ENCODE results near the gene KRT13. TPM values are rescaled to one million over a fixed set of nuclear protein-coding genes. Genes with fewer than 3 reads are reported as not detected.
A peak's percentile ranks its signal among the peaks of the same experiment; 100 is the strongest.

KRT13 gene
- total and polyA plus RNA-seq, 2 of the 4 experiments (the other 2 are of a cell fraction) = 0.18 to 0.56 TPM

DNA sequence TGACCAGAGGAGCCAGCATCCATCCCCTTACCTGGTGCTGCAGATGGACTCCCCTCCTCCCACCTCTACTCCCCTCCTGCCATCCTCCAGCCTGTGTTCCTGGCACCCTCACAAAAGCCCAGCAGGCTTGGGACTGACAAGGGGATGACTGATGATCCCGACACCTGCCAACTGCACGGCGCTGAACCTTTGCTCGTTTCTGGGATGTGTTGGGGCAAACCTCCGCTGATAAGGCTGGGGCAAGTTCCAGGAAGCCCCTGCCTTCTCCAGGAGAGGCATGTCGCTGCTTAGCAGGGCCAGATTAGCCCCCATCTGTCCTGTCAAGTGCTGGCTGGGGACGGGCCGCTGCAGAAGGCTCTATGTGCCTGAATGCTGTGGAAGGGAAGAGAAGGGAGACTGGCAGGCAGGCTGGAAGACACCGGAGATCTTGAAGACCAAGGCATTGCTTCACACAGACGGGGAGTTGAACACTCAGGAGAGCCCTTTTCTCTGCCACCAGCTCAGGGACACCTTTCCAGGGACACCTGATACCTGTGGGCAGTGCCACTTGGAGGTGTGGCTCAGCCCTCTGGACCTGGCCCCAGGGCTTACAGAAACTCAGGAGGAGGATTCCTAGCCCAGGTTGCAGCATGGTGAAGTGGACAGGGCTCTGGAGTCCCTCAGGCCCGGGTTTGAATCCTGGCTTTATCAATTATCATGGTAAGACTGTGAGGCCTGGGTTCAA is 14.3 kb upstream of the KRT13 start:
- H3K4me3 ChIP-seq (ENCODE audit: insufficient read depth, low read depth, low read length) = no peak overlapping the region
- H2BK120ac ChIP-seq (ENCODE audit: low read depth, low read length) = peak overlapping the region; percentile 64; the same call in 1 of the 2 replicates
- ChIA-PET POLR2A (ENCODE audit: unreplicated experiment) (no interaction called here), CTCF (interaction anchor here (0.6 to 1.3 kb wide), 2 partner anchors 14 to 29 kb away, joined by 3 to 7 read pairs; partner anchors contain the start of gene KRT13)
- no peak overlapping the region; a peak in 1 of 4 replicates for H4K8ac ChIP-seq (ENCODE audit: low read depth in 2 of 2, low read length in 2 of 2)
- no peak overlapping the region for H3K18ac ChIP-seq (ENCODE audit: low read depth, low read length)
- H3K4ac ChIP-seq (ENCODE audit: low read depth, low read length) = peak overlapping the region; percentile 26; the same call in 1 of the 2 replicates
- no peaks in the 10 kb centered on the region for H3K36me3 ChIP-seq (ENCODE audit: control insufficient read depth, insufficient read depth, low read length)
- no peak overlapping the region for H3K27ac ChIP-seq (ENCODE audit: insufficient read depth, low read length)
- no peak overlapping the region for H3K9ac ChIP-seq (ENCODE audit: low read depth, low read length)
- no peaks in the 10 kb centered on the region for H4K20me1 ChIP-seq (ENCODE audit: insufficient read depth, low read length)
- H3K79me1 ChIP-seq (ENCODE audit: low read depth in 1 of 2, low read length in 2 of 2) = peaks cover 0 to 4% of the 10 kb centered on the region in 2 experiments; a peak in 1 of 4 replicates
- no TSS peak for BruUV-seq (replicated peaks)
- H3K4me1 ChIP-seq (ENCODE audit: control insufficient read depth, insufficient read depth, low read length) = peaks cover 27% of the 10 kb centered on the region
- intact Hi-C loops (cut with micrococcal nuclease) = no loop called here
- WGBS, 2 experiments (ENCODE audit: extremely low coverage in 2 of 2, insufficient read length in 1 of 2) = 73% methylated on average over 3 of the region's 11 CpGs; no CpG with 5 or more reads in 1 of the 2 experiments
- dilution Hi-C loops (cut with HindIII; ENCODE audit: low sequenced_read_pairs, unreplicated experiment) = no loop called here
- no peak overlapping the region for H3K14ac ChIP-seq (replicated peaks; ENCODE audit: low read depth, low read length)
- no peak overlapping the region; the same call in 2 of the 3 replicates for H2BK15ac ChIP-seq (ENCODE audit: low read depth, low read length)
- H3K27me3 ChIP-seq (ENCODE audit: control insufficient read depth, insufficient read depth, low read length) = no peaks in the 10 kb centered on the region
- no peak for ATAC-seq (ENCODE audit: low read depth)
- peak overlapping the region; percentile 23 for H2BK5ac ChIP-seq (ENCODE audit: low read depth, low read length, poor library complexity, severe bottlenecking)
- H2AFZ ChIP-seq (replicated peaks; ENCODE audit: low read length, poor library complexity) = peak overlapping the region; percentile 83
- no peak overlapping the region for H3K23ac ChIP-seq (ENCODE audit: low read depth, low read length)
- H2BK20ac ChIP-seq (ENCODE audit: low read depth, low read length) = no peak overlapping the region; the same call in 1 of the 2 replicates
- H4K91ac ChIP-seq (ENCODE audit: insufficient read depth, low read depth, low read length) = no peak overlapping the region
- in situ Hi-C loops (cut with MboI; ENCODE audit: low sequenced_read_pairs) = no loop called here
- peak overlapping the region; percentile 69 for H2AK9ac ChIP-seq (replicated peaks; ENCODE audit: low read depth, low read length, poor library complexity)
- no peak for DNase-seq
- H4K5ac ChIP-seq (ENCODE audit: low read depth, low read length) = no peak overlapping the region; the same call in 1 of the 2 replicates
- peak overlapping the region; percentile 47; the same call in 1 of the 2 replicates for H2AK5ac ChIP-seq (ENCODE audit: low read depth, low read length)
- H3K4me2 ChIP-seq (ENCODE audit: low read depth, low read length) = no peak overlapping the region
- H3K9me3 ChIP-seq (ENCODE audit: control insufficient read depth, insufficient read depth, low read length) = no peaks in the 10 kb centered on the region
- no peak overlapping the region for H3K56ac ChIP-seq (ENCODE audit: extremely low read depth, insufficient read depth, low read length)
- H3K9me1 ChIP-seq (ENCODE audit: insufficient read depth, low read length) = peaks cover 8% of the 10 kb centered on the region; the same call in 1 of the 2 replicates
- no peak for TF ChIP-seq CEBPB (IDR thresholded peaks at IDR 0.05; ENCODE audit: low read depth, low read length)
- TF ChIP-seq RFX5 (IDR thresholded peaks at IDR 0.05; ENCODE audit: low read depth, low read length) = no peak
- TF ChIP-seq MAFK (IDR thresholded peaks at IDR 0.05; ENCODE audit: low read depth, low read length) = no peak
- TF ChIP-seq, protein P1, sequence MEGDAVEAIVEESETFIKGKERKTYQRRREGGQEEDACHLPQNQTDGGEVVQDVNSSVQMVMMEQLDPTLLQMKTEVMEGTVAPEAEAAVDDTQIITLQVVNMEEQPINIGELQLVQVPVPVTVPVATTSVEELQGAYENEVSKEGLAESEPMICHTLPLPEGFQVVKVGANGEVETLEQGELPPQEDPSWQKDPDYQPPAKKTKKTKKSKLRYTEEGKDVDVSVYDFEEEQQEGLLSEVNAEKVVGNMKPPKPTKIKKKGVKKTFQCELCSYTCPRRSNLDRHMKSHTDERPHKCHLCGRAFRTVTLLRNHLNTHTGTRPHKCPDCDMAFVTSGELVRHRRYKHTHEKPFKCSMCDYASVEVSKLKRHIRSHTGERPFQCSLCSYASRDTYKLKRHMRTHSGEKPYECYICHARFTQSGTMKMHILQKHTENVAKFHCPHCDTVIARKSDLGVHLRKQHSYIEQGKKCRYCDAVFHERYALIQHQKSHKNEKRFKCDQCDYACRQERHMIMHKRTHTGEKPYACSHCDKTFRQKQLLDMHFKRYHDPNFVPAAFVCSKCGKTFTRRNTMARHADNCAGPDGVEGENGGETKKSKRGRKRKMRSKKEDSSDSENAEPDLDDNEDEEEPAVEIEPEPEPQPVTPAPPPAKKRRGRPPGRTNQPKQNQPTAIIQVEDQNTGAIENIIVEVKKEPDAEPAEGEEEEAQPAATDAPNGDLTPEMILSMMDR (conservative IDR thresholded peaks at IDR 0.05; ENCODE audit: low read depth, low read length) = no peak
- TF ChIP-seq RAD21 (IDR thresholded peaks at IDR 0.05; ENCODE audit: low read length) = no peak
- no peak for TF ChIP-seq MAZ (IDR thresholded peaks at IDR 0.05; ENCODE audit: borderline replicate concordance, low read depth, low read length)
- no peak for TF ChIP-seq CHD1 (IDR thresholded peaks at IDR 0.05; ENCODE audit: low read depth, low read length)
- no peak for TF ChIP-seq POLR2A (IDR thresholded peaks at IDR 0.05; ENCODE audit: low read depth, low read length)
- TF ChIP-seq MXI1 (IDR thresholded peaks at IDR 0.05; ENCODE audit: borderline replicate concordance, low read depth, low read length) = no peak
- TF ChIP-seq SMC3 (IDR thresholded peaks at IDR 0.05; ENCODE audit: low read depth, low read length) = no peak
- TF ChIP-seq, protein P2, sequence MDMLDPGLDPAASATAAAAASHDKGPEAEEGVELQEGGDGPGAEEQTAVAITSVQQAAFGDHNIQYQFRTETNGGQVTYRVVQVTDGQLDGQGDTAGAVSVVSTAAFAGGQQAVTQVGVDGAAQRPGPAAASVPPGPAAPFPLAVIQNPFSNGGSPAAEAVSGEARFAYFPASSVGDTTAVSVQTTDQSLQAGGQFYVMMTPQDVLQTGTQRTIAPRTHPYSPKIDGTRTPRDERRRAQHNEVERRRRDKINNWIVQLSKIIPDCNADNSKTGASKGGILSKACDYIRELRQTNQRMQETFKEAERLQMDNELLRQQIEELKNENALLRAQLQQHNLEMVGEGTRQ (IDR thresholded peaks at IDR 0.05; ENCODE audit: low read depth, low read length) = no peak
- no peak for TF ChIP-seq RCOR1 (IDR thresholded peaks at IDR 0.05; ENCODE audit: insufficient replicate concordance, low read length)
- TF ChIP-seq, protein P3, sequence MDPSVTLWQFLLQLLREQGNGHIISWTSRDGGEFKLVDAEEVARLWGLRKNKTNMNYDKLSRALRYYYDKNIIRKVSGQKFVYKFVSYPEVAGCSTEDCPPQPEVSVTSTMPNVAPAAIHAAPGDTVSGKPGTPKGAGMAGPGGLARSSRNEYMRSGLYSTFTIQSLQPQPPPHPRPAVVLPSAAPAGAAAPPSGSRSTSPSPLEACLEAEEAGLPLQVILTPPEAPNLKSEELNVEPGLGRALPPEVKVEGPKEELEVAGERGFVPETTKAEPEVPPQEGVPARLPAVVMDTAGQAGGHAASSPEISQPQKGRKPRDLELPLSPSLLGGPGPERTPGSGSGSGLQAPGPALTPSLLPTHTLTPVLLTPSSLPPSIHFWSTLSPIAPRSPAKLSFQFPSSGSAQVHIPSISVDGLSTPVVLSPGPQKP (IDR thresholded peaks at IDR 0.05; ENCODE audit: borderline replicate concordance, low read depth, low read length) = no peak
- no peak for TF ChIP-seq BHLHE40 (IDR thresholded peaks at IDR 0.05; ENCODE audit: low read depth, low read length)
- no peak for TF ChIP-seq FOS (IDR thresholded peaks at IDR 0.05; ENCODE audit: low read depth, low read length)

Measured in IMR-90 (cell line).